Measurements from ENCODE around the gene GNA12. TPM values are rescaled to one million over a fixed set of nuclear protein-coding genes. Genes with fewer than 3 reads are reported as not detected.

GNA12 gene
- total and polyA plus RNA-seq, 9 of the 15 experiments (the other 6 are each of a cell fraction or from before 2014, with no cell fraction given), result 0.65 to 32.7 (median 9.6) TPM

GRCh38 chr7:2884161-2884560, 40.1 kb upstream of the GNA12 start:
- H3K4me3 ChIP-seq, result no peak overlapping the region
- FAIRE-seq (no peak), DNase-seq (ENCODE audit: extremely low read depth in 1 of 4, low spot score in 3 of 4) (no peak), ATAC-seq (no peak)
- ChIA-PET CTCF (ENCODE audit: low intra/inter-chr PET ratio) (interaction anchor here (0.6 kb wide), 1 partner anchor 278 kb away, joined by 4 read pairs; no protein-coding TSS in a partner anchor), POLR2A (interaction anchor here (0.7 kb wide), 2 partner anchors 202 to 1858 kb away, joined by 3 read pairs; no protein-coding TSS in a partner anchor)
- no peaks in the 10 kb centered on the region for H3K79me2 ChIP-seq (ENCODE audit: control insufficient read depth, insufficient read depth, low read length)
- 2% methylated on average over 9 of the region's 9 CpGs for WGBS (ENCODE audit: insufficient coverage, low coverage, missing lambda C conversion rate)
- H3K27ac ChIP-seq (ENCODE audit: extremely low read depth, low read depth, low read length), result no peak overlapping the region
- no peak overlapping the region for H3K4me2 ChIP-seq (ENCODE audit: insufficient read depth, low read length)
- H3K9ac ChIP-seq (ENCODE audit: insufficient read depth in 1 of 2, low read depth in 2 of 2, low read length in 2 of 2), result no peak overlapping the region
- no TSS peak for BruUV-seq (replicated peaks)
- H3K9me3 ChIP-seq (replicated peaks; ENCODE audit: control insufficient read depth, insufficient read depth, low read depth, low read length), result no peaks in the 10 kb centered on the region; the same call in 1 of the 2 replicates
- no peak for TF ChIP-seq BMI1 (IDR thresholded peaks at IDR 0.05; ENCODE audit: low read length)
- TF ChIP-seq CXXC5 (CRISPR knock-in tag; IDR thresholded peaks at IDR 0.05), result no peak
- no peak for TF ChIP-seq ZNF212 (CRISPR knock-in tag; IDR thresholded peaks at IDR 0.05)
- no peak for TF ChIP-seq ZNF592 (IDR thresholded peaks at IDR 0.05)
- H3K9me1 ChIP-seq (ENCODE audit: control insufficient read depth, insufficient read depth, low read length), result no peaks in the 10 kb centered on the region
- intact Hi-C loops (cut with micrococcal nuclease), result no loop called here
- no peak overlapping the region for H2AFZ ChIP-seq (ENCODE audit: low read depth, low read length)
- H3K36me3 ChIP-seq (ENCODE audit: control insufficient read depth, insufficient read depth, low read length), result no peaks in the 10 kb centered on the region
- peaks cover 10 to 39% of the 10 kb centered on the region in 2 experiments; a peak in 4 of 5 replicates for H3K27me3 ChIP-seq (ENCODE audit: control insufficient read depth in 2 of 2, insufficient read depth in 2 of 2, low read length in 2 of 2)
- in situ Hi-C loops (cut with MboI), result no loop called here
- no peaks in the 10 kb centered on the region; the same call in 1 of the 2 replicates for H4K20me1 ChIP-seq (replicated peaks; ENCODE audit: control insufficient read depth, insufficient read depth, low read length)
- H3K4me1 ChIP-seq (replicated peaks in 1 of 2; ENCODE audit: control insufficient read depth in 2 of 2, insufficient read depth in 2 of 2, low read length in 2 of 2), result peaks cover 0 to 23% of the 10 kb centered on the region in 2 experiments; a peak in 2 of 5 replicates

Data from K562 (cell line).